Esophagus (tissue), 2 donors: ENCODE results near the gene POR. TPM values are rescaled to one million over a fixed set of nuclear protein-coding genes. Genes with fewer than 3 reads are reported as not detected.
"Not testable (repeated sequence)": the region's sequence is repeated elsewhere in the genome, so short reads cannot be mapped to it uniquely, and the experiment has no call there.

Source experiments
- H3K27ac ChIP-seq, 2 donors: one replicate each; pipeline ENCODE4 v1.5.1; 2013; ENCODE audit warnings: low read depth in 2 of 2, mild to moderate bottlenecking in 2 of 2, inconsistent platforms in 1 of 2, low read length in 1 of 2, moderate library complexity in 1 of 2
- H3K27me3 ChIP-seq, 2 donors: one replicate each; pipeline ENCODE4 v1.6.1; 2013; ENCODE audit warnings: low read length in 2 of 2, control low read depth in 1 of 2, mild to moderate bottlenecking in 1 of 2; ENCODE audit not compliant: insufficient read depth in 2 of 2, control insufficient read depth in 1 of 2
- H3K36me3 ChIP-seq, 2 donors: one replicate each; pipeline ENCODE4 v1.6.1; 2013; ENCODE audit warnings: low read length in 1 of 2; ENCODE audit not compliant: control insufficient read depth in 2 of 2, insufficient read depth in 2 of 2
- H3K4me1 ChIP-seq, 2 donors: one replicate each; pipeline ENCODE4 v1.6.1; 2013; ENCODE audit warnings: low read length in 1 of 2; ENCODE audit not compliant: control insufficient read depth in 2 of 2, insufficient read depth in 2 of 2
- H3K4me3 ChIP-seq, 2 donors: one replicate each; pipeline ENCODE4 v1.5.1; 2013; ENCODE audit warnings: low read length in 2 of 2, mild to moderate bottlenecking in 2 of 2, low read depth in 1 of 2, moderate library complexity in 1 of 2
- H3K9me3 ChIP-seq, 2 donors: one replicate each; pipeline ENCODE4 v1.6.1; 2013; ENCODE audit warnings: mild to moderate bottlenecking in 2 of 2, low read depth in 1 of 2, low read length in 1 of 2, moderate library complexity in 1 of 2; ENCODE audit not compliant: control insufficient read depth in 2 of 2, insufficient read depth in 1 of 2
- whole genome bisulfite sequencing, 2 donors: extraction: QIAGEN DNeasy Blood & Tissue Kit; methylation state at CpG; one replicate each; pipeline ENCODE4 v1.1.7; 2013; 5-methylcytosine and 5-hydroxymethylcytosine counted together
- polyA plus RNA-seq, 2 donors: library from polyadenylated mRNA; stranded (reverse); fragments of 200-250 nt; gene quantifications; one replicate each; pipeline ENCODE4 v1.2.3, GENCODE V29; 2013
- donor health status: healthy with polysubstance abuse.
- donor health status: Bipolar disorder and iron deficiency.

Gene POR
- polyA plus RNA-seq, 2 donors: 94.5 to 102 TPM

DNA sequence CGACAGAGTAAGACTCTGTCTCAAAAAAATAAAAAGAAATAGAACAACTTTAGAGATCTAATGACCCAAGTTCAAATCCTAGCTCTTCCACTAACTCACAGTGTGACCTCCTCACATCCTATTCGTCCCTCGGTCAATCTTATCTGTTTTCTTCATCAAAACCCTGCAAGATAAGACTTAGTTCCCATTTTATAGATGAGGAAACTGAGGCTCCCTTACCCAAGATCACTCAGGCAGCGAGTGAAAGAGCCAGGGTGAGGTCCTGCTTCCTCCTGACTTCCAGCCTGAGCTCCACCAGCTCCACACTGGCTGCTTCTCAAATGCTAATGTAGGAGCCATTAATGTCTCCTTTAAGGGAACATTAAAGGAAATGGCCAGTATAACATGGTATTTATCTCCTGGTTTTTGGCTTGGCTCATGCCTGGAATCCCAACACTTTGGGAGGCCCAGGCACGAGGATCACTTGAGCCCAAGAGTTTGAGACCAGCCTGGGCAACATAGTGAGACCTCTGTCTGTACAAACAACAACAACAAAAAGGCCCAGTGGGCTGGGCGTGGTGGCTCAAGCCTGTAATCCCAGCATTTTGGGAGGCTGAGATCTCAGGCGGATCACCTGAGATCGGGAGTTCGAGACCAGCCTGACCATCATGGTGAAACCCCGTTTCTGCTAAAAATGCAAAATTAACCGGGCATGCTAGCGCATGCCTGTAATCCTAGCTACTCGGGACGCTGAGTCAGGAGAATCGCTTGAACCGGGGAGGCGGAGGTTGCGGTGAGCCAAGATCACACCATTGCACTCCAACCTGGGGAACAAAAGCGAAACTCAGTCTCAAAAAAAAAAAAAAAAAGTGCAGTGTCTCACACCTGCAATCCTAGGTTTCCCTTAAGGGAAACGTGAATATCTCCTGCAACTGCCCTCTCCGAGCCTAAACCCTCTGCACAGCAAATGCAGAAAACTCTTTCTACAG, 39.6 kb upstream of the POR start:
- Histone ChIP-seq H3K27me3 (no peaks in the 10 kb centered on the region), H3K9me3 (no peaks in the 10 kb centered on the region), H3K4me1 (peaks cover 0 to 2% of the 10 kb centered on the region in 2 donors), H3K36me3 (no peaks in the 10 kb centered on the region), H3K27ac (peak overlapping the region; percentile 0 to 72), H3K4me3 (no peak overlapping the region)
- 66 to 77% methylated on average over 21 of the region's 21 CpGs for WGBS, 2 donors

DNA sequence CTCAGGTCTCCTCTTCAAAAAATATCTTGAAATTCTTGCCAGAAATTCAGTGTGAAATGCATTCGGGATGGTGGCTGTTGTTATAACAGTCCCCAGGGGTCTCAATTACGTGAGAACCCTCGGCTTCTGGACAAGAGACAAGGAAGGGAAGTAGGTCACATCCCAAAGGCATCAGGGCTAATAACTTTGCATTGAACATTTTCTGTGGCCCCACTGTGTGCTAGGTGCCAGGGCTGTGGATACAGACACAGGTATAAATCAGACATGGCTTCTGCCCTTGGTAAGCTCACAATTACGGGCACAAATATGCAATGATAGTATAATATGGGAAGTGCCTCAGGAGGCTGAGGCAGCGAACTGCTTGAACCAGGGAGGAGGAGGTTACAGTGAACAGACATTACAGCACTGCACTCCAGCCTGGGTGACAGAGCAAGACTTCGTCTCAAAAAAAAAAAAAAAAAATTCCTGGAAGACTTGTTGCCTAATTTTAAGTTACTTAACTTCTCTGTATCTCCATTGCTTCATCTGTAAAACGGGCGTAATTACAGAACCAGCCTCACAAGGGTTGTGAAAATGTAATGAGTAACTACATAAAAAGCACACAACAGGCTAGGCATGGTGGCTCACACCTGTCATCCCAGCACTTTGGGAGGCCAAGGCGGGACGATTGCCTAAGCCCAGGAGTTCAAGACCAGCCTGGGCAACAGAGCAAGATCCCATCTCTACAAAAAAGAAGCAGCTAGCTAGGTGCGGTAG, 38.7 kb upstream of the POR start:
- peaks cover 0 to 2% of the 10 kb centered on the region in 2 donors for H3K4me1 ChIP-seq
- H3K9me3 ChIP-seq: no peaks in the 10 kb centered on the region
- no peaks in the 10 kb centered on the region for H3K27me3 ChIP-seq
- peaks cover 0 to 1% of the 10 kb centered on the region in 2 donors for H3K36me3 ChIP-seq
- 65 to 73% methylated on average over 11 of the region's 11 CpGs for WGBS, 2 donors
- H3K27ac ChIP-seq: peak overlapping the region; percentile 0 to 72
- H3K4me3 ChIP-seq: no peak overlapping the region

DNA sequence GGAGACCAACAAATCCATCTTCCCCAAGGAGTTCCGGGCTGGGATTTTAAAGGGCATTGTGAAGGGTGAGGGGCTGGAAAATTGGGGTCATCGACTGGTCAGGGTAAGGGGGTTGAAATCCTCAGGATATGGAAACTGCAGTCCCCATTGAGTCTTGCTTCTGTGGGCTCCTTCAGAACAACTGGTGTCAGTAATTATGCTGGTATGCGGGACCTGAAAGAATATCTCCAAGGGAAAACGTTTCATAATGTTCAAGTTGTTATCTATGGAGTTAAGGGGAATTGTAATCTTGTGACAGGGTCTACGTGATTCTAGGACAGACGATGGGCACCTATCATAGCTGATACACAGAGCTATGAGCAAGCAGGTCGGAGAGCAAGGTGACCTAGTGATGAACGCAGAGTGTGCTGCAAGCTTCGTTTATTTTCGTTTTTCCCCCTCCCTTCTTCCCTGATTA, 36.6 kb upstream of the POR start:
- H3K9me3 ChIP-seq: no peaks in the 10 kb centered on the region
- peaks cover 4 to 17% of the 10 kb centered on the region in 2 donors for H3K36me3 ChIP-seq
- peak overlapping the region; percentile 50 to 83 for H3K27ac ChIP-seq
- 17 to 19% methylated on average over 10 of the region's 10 CpGs for WGBS, 2 donors
- H3K4me3 ChIP-seq: peak overlapping the region; percentile 10 to 93
- peaks cover 0 to 2% of the 10 kb centered on the region in 2 donors for H3K4me1 ChIP-seq
- H3K27me3 ChIP-seq: no peaks in the 10 kb centered on the region

DNA sequence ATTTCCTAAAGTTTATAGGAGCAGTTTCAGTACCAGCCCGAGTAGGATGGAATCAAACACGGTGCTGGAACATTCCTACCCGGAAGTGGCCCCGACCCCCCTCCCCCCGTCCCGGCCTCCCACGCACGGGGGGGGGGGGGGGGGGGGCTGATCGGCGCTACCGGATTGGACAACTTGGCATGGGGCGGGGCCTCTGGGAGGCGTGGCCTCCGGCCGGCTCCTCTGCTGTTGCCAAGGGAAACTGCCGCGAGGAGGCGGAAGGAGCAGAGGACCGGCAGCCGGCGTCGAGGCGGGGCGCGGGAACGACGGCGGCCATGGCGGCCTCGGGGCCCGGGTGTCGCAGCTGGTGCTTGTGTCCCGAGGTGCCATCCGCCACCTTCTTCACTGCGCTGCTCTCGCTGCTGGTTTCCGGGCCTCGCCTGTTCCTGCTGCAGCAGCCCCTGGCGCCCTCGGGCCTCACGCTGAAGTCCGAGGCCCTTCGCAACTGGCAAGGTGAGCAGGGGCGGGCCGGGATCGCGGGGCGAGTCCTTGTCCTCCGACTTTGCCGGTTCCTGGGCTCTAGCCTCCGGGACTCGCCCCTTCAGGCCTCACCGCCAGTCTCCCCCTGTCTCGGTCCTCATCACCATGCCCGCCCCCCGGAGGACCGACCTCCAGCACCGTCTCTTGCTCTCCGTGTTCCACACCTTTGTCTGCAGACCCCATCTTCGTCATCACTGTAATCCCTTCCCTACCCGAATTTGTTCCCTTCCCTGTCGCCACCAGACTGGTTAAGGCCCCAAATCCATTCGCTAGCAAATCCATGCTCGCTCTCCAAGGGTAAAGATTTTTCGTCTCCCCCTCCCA, 36.0 kb upstream of the POR start, which contains the start of gene RHBDD2:
Gene RHBDD2, plus strand, starts transcription at position 266 of the 843 bp plus-strand sequence. Its CDS starts 49 bp downstream, at position 315.
- Histone ChIP-seq H3K4me3 (peak within 1 kb of the TSS; percentile 69 to 93), H3K9me3 (no peaks in the 10 kb centered on the region), H3K27ac (peak within 1 kb of the TSS; percentile 75 to 88), H3K27me3 (no peaks in the 10 kb centered on the region), H3K4me1 (peaks cover 0 to 2% of the 10 kb centered on the region in 2 donors), H3K36me3 (peaks cover 4 to 21% of the 10 kb centered on the region in 2 donors)
- WGBS, 2 donors: 0 to 1% methylated on average over 34 to 64 of the region's 65 CpGs

DNA sequence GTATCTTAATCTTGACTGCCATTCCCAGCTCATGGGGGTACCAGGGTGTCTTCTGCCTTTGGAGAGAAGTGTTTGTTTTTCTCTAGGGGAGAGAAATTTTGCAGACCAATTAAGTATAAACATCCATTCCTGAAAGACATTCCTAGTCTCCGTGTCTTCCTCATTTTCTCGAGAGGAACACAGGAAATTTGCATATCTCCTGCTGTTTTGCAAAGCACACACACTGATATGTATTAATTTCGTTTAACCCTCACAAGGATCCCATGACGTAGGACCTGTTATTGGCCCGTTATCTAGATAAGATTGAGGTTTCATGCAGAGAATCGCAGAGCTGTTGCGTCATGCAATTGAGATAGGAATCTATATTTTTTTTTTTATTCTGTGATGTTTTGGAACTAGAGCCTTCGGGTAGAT, 35.2 kb upstream of the POR start:
- no peak overlapping the region for H3K27ac ChIP-seq
- H3K4me1 ChIP-seq: peaks cover 0 to 2% of the 10 kb centered on the region in 2 donors
- H3K9me3 ChIP-seq: no peaks in the 10 kb centered on the region
- H3K36me3 ChIP-seq: peaks cover 4 to 28% of the 10 kb centered on the region in 2 donors
- no peaks in the 10 kb centered on the region for H3K27me3 ChIP-seq
- H3K4me3 ChIP-seq: peak overlapping the region; percentile 69 to 93
- 8 to 11% methylated on average over 8 of the region's 8 CpGs for WGBS, 2 donors

DNA sequence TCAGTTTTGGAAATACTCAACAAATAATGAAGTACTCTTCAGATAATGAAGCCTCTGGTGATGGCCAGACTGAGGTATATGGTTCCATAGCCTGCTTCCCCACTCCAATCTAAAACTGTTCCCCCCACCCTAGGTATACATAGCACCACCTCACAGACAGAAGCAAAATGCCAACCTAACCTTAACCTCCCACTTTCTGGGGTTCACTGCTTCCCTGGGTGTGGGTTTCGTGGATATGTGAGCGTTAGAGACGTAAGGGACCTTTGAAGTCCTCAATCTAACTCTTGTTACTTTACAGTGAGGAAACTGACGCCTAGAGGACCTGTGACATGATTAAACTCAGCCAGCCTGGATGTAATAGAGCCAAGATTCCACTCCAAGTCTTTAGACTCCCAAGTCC, 34.7 kb upstream of the POR start:
- Histone ChIP-seq H3K4me1 (peaks cover 0 to 2% of the 10 kb centered on the region in 2 donors), H3K27ac (no peak overlapping the region), H3K36me3 (peaks cover 4 to 28% of the 10 kb centered on the region in 2 donors), H3K4me3 (peak overlapping the region in 1 of 2 donors; percentile 93), H3K27me3 (no peaks in the 10 kb centered on the region), H3K9me3 (no peaks in the 10 kb centered on the region)
- WGBS, 2 donors: 79 to 84% methylated on average over 4 of the region's 4 CpGs

DNA sequence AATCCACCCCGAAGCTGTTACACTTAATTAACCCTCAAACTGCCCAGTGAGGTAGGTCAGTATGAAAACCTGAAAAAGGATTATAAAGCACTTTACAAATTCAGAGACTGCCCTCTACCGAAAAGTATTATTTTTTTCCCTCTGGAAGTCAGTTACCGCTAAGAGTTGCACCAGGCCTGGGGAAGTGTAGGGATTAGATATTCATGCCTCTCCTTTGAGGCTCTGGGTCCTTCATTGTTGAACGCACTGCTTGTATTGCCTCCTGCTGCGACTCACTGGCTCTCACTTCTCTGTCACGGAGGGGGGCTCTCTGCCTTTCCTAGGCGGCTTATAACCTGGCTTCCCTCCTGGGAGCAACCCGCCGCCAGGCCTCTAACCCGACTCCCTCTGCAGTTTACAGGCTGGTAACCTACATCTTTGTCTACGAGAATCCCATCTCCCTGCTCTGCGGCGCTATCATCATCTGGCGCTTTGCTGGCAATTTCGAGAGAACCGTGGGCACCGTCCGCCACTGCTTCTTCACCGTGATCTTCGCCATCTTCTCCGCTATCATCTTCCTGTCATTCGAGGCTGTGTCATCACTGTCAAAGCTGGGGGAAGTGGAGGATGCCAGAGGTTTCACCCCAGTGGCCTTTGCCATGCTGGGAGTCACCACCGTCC, 33.4 kb upstream of the POR start:
- Histone ChIP-seq H3K9me3 (no peaks in the 10 kb centered on the region), H3K36me3 (peaks cover 4 to 33% of the 10 kb centered on the region in 2 donors), H3K27me3 (no peaks in the 10 kb centered on the region), H3K4me3 (no peak overlapping the region), H3K4me1 (no peaks in the 10 kb centered on the region), H3K27ac (no peak overlapping the region)
- WGBS, 2 donors: 85 to 91% methylated on average over 23 of the region's 23 CpGs

DNA sequence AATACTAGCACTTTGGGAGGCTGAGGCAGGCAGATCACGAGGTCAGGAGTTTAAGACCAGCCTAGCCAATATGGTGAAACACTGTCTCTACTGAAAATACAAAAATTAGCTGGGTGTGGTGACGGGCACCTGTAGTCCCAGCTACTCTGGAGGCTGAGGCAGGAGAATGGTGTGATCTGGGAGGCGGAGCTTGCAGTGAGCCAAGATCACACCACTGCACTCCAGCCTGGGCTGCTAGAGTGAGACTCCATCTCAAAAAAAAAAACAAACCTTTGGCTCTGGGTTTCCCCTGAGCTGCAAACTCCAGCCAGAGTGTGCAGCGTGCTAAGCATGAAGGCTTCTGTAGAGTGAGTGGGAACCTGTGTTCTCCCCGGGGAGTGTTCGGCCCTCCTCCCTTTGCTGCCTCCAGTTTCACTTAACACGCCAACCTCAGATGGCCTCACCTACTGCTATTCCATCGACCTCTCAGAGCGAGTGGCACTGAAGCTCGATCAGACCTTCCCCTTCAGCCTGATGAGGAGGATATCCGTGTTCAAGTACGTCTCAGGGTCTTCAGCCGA, 31.6 kb upstream of the POR start:
- H3K27me3 ChIP-seq, H3K4me3 ChIP-seq, H3K4me1 ChIP-seq, H3K9me3 ChIP-seq, H3K27ac ChIP-seq: not testable (repeated sequence)
- H3K36me3 ChIP-seq: peaks cover 7 to 45% of the 10 kb centered on the region in 2 donors
- 95 to 96% methylated on average over 13 of the region's 13 CpGs for whole genome bisulfite sequencing, 2 donors
